CD4-positive, alpha-beta T cell treated with Interleukin-2 at 100 ng/mL for 4 hours (primary cell): Measurements from ENCODE around the gene ISLR2.

ENCODE experiments used
- DNase-seq: peaks from one replicate; pipeline ENCODE4 v3.0.0-alpha.2; 2020; ENCODE audit warnings: low spot score

ISLR2 gene

DNA sequence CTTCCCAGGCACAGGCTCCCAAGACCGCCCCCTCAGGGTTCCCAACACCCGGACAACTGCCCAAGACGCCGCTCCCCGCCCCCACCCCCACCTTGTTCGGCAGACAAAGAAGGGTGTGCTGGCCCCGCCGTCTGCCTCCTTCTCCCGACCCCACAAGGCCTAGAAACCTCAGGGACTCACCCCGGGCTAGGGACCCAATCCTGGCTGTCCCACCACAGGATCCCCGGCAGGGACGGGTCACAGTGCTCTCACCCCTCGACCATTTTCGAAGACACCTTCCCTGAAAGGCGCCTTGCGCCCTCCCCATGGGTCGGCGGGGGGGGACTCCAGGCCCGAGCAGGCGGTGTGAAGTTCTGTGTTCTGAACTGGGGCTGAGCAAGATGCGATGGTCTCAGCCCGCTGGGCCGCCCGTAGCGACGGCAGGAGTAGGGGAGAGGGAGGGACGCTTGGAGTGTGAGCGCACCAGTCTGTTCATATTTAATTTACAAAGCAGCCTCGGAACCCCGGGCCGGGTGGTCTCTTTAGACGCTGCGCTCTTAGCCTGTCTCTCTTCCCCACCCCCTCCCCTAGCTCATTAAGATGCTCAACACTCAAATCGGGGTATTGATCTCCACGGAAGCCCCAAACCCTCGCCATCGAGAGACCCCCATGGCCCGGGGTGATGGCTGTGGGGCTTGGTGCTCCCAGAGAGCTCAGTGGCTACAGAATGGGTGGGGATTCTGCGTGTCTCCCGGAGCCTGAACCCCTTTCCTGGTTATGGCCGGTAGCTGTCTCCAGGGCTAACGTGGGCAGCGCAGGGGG lies 1.4 kb upstream of the ISLR2 start:
- no peak for DNase-seq

- no peak for DNase-seq
Measured at GRCh38 chr15:74129586-74130154, 716 bp upstream of the ISLR2 start.

DNA sequence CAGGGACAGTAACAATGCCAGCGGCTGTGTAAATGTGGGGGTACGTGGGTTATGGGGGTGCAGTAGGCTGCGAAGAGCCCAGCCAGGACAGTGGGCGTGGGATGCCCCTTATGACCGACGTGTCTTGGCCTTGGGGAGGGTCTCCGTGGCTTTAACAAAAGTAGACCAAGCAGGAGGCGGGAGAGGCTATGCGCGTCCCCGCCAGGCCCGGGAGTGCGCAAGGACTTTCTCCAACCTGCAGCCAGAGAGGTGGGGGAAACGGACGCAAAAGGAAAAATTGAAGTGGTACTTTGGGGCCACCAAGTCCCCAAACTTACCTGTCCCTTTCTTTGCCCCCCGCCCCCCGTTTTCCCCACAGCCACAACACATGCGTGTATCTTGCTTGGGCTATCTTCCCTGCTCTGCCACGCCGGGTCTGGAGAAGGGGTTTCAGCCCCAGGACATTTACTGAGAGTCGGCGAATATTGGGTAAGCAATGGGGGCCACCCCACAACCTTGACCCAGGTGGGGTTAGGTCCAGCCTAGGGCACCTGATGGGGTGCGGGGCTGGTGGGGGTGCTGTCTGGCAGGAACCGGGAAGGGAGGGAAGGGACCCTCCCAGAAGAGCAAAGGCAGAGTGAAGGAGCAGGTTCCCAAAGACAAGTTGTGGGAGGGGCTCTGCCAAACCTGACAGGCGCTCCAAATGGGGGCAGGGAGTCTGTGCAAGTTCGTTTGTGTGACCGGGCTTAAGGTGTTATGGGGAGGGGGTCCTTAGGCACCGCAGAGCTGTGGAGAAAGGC lies 652 bp downstream of the ISLR2 start:
- no peak for DNase-seq

GRCh38 chr15:74131628-74132413 lies 1.4 kb downstream of the ISLR2 start:
- no peak for DNase-seq

- no peak for DNase-seq
Measured at GRCh38 chr15:74132681-74133651, 2.6 kb downstream of the ISLR2 start.

DNA sequence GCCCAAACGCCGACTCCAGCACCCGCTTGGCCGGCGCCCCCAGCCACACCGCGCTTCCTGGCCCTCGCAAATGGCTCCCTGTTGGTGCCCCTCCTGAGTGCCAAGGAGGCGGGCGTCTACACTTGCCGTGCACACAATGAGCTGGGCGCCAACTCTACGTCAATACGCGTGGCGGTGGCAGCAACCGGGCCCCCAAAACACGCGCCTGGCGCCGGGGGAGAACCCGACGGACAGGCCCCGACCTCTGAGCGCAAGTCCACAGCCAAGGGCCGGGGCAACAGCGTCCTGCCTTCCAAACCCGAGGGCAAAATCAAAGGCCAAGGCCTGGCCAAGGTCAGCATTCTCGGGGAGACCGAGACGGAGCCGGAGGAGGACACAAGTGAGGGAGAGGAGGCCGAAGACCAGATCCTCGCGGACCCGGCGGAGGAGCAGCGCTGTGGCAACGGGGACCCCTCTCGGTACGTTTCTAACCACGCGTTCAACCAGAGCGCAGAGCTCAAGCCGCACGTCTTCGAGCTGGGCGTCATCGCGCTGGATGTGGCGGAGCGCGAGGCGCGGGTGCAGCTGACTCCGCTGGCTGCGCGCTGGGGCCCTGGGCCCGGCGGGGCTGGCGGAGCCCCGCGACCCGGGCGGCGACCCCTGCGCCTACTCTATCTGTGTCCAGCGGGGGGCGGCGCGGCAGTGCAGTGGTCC lies 3.5 kb downstream of the ISLR2 start:
- no peak for DNase-seq

- DNase-seq, result no peak
Measured at GRCh38 chr15:74134387-74135027, 4.1 kb downstream of the ISLR2 start.

DNA sequence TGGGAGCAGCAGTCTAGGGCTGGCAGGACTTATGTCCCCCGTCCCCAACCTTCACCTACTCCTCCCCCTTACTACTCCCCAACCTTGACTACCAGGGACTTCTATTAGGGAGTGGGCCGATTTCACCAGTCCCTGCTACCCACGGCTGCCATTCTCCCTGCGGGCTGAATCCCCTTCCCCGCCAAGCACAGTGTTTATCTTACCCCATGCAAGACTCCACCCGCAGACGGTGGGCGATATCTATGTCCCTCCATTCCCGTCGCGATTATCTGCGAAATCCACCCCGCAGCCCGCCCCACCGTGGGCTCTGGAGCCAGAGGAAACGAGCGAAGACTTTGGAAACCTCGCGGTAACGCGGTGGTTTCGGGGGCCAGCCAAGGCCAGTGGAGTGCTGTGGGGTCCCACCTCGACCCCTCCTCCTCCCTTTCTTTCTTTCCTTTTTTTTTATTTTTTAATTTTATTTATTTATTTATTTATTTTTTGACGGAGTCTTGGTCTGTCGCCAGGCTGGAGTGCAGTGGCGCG lies 4.7 kb downstream of the ISLR2 start:
- DNase-seq, result no peak

GRCh38 chr15:74136540-74136813 lies 6.1 kb downstream of the ISLR2 start:
- DNase-seq, result no peak

DNA sequence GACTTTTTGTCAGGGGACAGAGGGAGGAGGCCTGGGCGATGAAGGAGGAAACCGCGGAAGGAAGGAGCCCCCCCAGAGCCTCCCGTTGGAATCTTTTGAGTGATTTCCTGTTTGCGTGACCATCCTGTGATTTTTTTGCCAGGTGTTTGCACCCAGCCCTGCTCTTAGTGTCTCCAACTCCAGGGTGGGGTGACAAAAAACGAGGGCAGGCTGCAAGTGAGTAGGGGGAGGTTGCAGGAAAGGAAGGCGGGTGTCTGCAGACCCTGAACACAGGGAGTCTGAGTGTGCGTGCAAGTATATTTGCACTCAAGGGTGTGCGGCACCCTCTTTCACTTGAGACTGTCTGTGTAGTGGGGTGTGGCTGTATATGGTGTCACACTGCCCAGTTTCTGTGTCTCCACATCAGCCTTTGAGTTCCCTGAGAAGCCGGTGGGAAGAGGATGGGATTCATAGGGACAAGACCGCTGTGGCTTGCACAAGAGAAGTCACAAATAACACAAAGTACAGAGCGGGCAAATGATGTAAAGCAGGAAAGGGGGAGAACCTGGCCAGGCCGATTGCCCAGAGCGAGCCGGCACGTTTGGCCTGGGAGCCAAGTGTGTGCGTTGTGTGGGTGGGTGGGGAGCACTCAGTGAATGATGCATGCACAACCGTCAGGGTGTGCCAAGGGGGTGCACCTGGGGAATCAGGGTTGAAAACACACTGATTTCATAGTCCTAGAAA lies 6.6 kb downstream of the ISLR2 start:
- DNase-seq, result no peak

- DNase-seq, result no peak
Measured at GRCh38 chr15:74137537-74137894, 7.1 kb downstream of the ISLR2 start.

- no peak for DNase-seq
Measured at GRCh38 chr15:74138642-74139041, 8.3 kb downstream of the ISLR2 start.

GRCh38 chr15:74141591-74141990 lies 11.2 kb downstream of the ISLR2 start:
- DNase-seq, result no peak

DNA sequence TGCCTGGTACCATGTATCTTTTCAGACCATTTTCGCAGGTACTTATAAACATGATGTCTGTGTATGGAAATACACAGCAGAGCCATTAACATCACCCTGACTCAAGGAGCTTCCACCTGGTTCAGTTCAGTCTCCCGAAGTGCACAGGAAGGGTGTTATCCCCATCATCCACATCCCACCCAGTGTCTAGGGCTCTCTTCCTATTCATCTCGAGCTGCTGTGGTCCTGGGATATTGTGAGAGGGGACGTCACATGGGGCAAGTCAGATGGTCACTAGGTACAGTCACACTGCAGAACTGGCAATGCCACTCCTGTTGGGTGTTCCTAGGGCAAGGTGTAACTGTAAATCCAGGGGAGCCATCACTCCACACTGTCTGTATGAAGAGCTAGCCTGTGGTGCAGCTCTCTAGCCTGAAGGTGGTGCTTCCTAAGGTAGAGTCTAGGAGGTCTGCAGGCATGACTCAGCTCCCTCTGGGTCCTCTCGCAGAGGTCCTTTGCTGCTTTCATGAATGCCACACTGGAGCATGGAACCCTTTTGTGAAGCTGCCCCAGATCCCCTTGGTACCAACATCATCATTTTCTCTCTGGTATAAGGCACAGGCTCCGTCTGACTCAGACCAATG lies 13.9 kb downstream of the ISLR2 start:
- no peak for DNase-seq

DNA sequence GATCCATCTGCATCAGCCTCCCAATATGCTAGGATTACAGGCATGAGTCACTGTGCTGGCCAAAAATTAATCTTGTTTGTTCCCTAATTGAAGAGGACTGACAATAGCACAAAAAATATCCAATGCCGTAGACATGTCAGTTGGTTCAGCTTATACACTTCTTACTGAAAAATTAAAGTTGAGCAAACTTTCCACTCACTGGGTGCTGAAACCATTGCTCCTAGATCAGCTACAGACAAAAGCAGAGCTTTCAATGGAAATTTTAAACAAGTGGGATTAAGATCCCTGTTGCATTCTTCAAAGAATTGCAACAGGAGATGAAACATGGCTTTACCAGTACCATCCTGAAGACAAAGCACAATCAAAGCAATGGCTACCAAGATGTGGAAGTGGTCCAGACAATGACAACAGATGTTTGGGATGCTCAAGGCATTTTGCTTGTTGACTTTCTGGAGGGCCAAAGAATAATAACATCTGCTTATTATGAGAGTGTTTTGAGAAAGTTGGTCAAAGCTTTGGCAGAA lies 16.0 kb downstream of the ISLR2 start:
- DNase-seq, result no peak

GRCh38 chr15:74147051-74147450 lies 16.7 kb downstream of the ISLR2 start:
- DNase-seq, result no peak

- no peak for DNase-seq
Measured at GRCh38 chr15:74155766-74156417, 25.5 kb downstream of the ISLR2 start.
